ENCODE measurements around the gene ATP8B4. TPM values are rescaled to one million over a fixed set of nuclear protein-coding genes. Genes with fewer than 3 reads are reported as not detected.

The ATP8B4 gene
- total and polyA plus RNA-seq, 2 donors from 2014 or later, result 2.1 to 12.5 TPM

GRCh38 chr15:50050986-50051743 lies 67.9 kb downstream of the ATP8B4 start:
- Histone ChIP-seq H3K4me1 (ENCODE audit: control insufficient read depth in 2 of 3, insufficient read depth in 2 of 3, low read depth in 1 of 3, low read length in 3 of 3) (no peaks in the 10 kb centered on the region), H3K4me3 (ENCODE audit: low read length in 3 of 3) (no peak overlapping the region), H3K36me3 (ENCODE audit: control insufficient read depth in 2 of 3, insufficient read depth in 3 of 3, low read length in 3 of 3) (no peaks in the 10 kb centered on the region), H3K9me3 (ENCODE audit: control insufficient read depth in 2 of 3, insufficient read depth in 1 of 3, low read length in 3 of 3) (no peaks in the 10 kb centered on the region), H3K27ac (ENCODE audit: low read depth in 2 of 2, low read length in 2 of 2) (no peak overlapping the region), H3K27me3 (ENCODE audit: control insufficient read depth, insufficient read depth, low read length) (no peaks in the 10 kb centered on the region), H3K9ac (ENCODE audit: low read length in 3 of 3) (no peak overlapping the region)
- no peak for TF ChIP-seq CTCF (IDR thresholded peaks at IDR 0.05; ENCODE audit: borderline replicate concordance, extremely low read depth, insufficient read depth)
- DNase-seq (no peak), FAIRE-seq (no peak)
- intact Hi-C loops (cut with DNase I), result no loop called here

- no peak for DNase-seq
- no peaks in the 10 kb centered on the region for H3K27me3 ChIP-seq (ENCODE audit: control insufficient read depth, insufficient read depth, low read length)
- FAIRE-seq, result no peak
- no peak overlapping the region for H3K27ac ChIP-seq (ENCODE audit: low read depth in 2 of 2, low read length in 2 of 2)
- H3K4me1 ChIP-seq (ENCODE audit: control insufficient read depth in 2 of 3, insufficient read depth in 2 of 3, low read depth in 1 of 3, low read length in 3 of 3), result no peaks in the 10 kb centered on the region
- no peak overlapping the region for H3K9ac ChIP-seq (ENCODE audit: low read length in 3 of 3)
- no peaks in the 10 kb centered on the region for H3K36me3 ChIP-seq (ENCODE audit: control insufficient read depth in 2 of 3, insufficient read depth in 3 of 3, low read length in 3 of 3)
- no peaks in the 10 kb centered on the region for H3K9me3 ChIP-seq (ENCODE audit: control insufficient read depth in 2 of 3, insufficient read depth in 1 of 3, low read length in 3 of 3)
- no peak overlapping the region for H3K4me3 ChIP-seq (ENCODE audit: low read length in 3 of 3)
- intact Hi-C loops (cut with DNase I), result no loop called here
- TF ChIP-seq CTCF (IDR thresholded peaks at IDR 0.05; ENCODE audit: borderline replicate concordance, extremely low read depth, insufficient read depth), result no peak
Observed at GRCh38 chr15:50049871-50050270, 69.2 kb downstream of the ATP8B4 start.

- H3K9me3 ChIP-seq (ENCODE audit: control insufficient read depth in 2 of 3, insufficient read depth in 1 of 3, low read length in 3 of 3), result peaks cover 0 to 13% (median 6%) of the 10 kb centered on the region in 3 donors
- no peak overlapping the region for H3K4me3 ChIP-seq (ENCODE audit: low read length in 3 of 3)
- no peaks in the 10 kb centered on the region for H3K36me3 ChIP-seq (ENCODE audit: control insufficient read depth in 2 of 3, insufficient read depth in 3 of 3, low read length in 3 of 3)
- H3K9ac ChIP-seq (ENCODE audit: low read length in 3 of 3), result no peak overlapping the region
- TF ChIP-seq CTCF (IDR thresholded peaks at IDR 0.05; ENCODE audit: borderline replicate concordance, extremely low read depth, insufficient read depth), result no peak
- FAIRE-seq, result no peak
- no peak overlapping the region for H3K27ac ChIP-seq (ENCODE audit: low read depth in 2 of 2, low read length in 2 of 2)
- H3K4me1 ChIP-seq (ENCODE audit: control insufficient read depth in 2 of 3, insufficient read depth in 2 of 3, low read depth in 1 of 3, low read length in 3 of 3), result no peaks in the 10 kb centered on the region
- intact Hi-C loops (cut with DNase I), result no loop called here
- DNase-seq, result peak in 1 of 5 donors; percentile 18
- no peaks in the 10 kb centered on the region for H3K27me3 ChIP-seq (ENCODE audit: control insufficient read depth, insufficient read depth, low read length)
Observed at GRCh38 chr15:50046867-50047266, 72.2 kb downstream of the ATP8B4 start.

Measured in kidney (tissue), 14 donors.